Measurements from ENCODE around the gene GAD2.

Gene GAD2

GRCh38 chr10:26216585-26217395, at the start of gene GAD2:
TSS of gene GAD2 (plus strand) at chr10:26216774. CDS start at chr10:26216810, 36 bp downstream.
- TF ChIP-seq GLIS3 (CRISPR knock-in tag; IDR thresholded peaks at IDR 0.05) = no peak
- TF ChIP-seq ZNF70 (CRISPR knock-in tag; IDR thresholded peaks at IDR 0.05) = no peak
- TF ChIP-seq TOX (CRISPR knock-in tag; IDR thresholded peaks at IDR 0.05; ENCODE audit: borderline replicate concordance) = no peak
- no peak for TF ChIP-seq ZFP3 (CRISPR knock-in tag; IDR thresholded peaks at IDR 0.05)
- TF ChIP-seq SNAI2 (CRISPR knock-in tag; IDR thresholded peaks at IDR 0.05) = no peak
- TF ChIP-seq ARNTL (CRISPR knock-in tag; IDR thresholded peaks at IDR 0.05; ENCODE audit: borderline replicate concordance, low read depth) = no peak
- TF ChIP-seq ZC3H10 (CRISPR knock-in tag; IDR thresholded peaks at IDR 0.05) = no peak
- TF ChIP-seq ZFP30 (CRISPR knock-in tag; IDR thresholded peaks at IDR 0.05) = no peak
- no peak for TF ChIP-seq RARB (CRISPR knock-in tag; IDR thresholded peaks at IDR 0.05)
- TF ChIP-seq BACH2 (CRISPR knock-in tag; IDR thresholded peaks at IDR 0.05; ENCODE audit: borderline replicate concordance) = no peak
- TF ChIP-seq TSHZ2 (CRISPR knock-in tag; IDR thresholded peaks at IDR 0.05) = no peak
- TF ChIP-seq ESRRG (CRISPR knock-in tag; IDR thresholded peaks at IDR 0.05) = no peak
- TF ChIP-seq ZNF8 (CRISPR knock-in tag; IDR thresholded peaks at IDR 0.05) = no peak
- no peak for TF ChIP-seq TCF4 (CRISPR knock-in tag; IDR thresholded peaks at IDR 0.05; ENCODE audit: borderline replicate concordance)
- no peak for TF ChIP-seq ISL1 (CRISPR knock-in tag; IDR thresholded peaks at IDR 0.05)
- TF ChIP-seq PPARA (CRISPR knock-in tag; IDR thresholded peaks at IDR 0.05; ENCODE audit: borderline replicate concordance) = no peak
- TF ChIP-seq CSDC2 (CRISPR knock-in tag; IDR thresholded peaks at IDR 0.05) = no peak
- TF ChIP-seq, protein P1, sequence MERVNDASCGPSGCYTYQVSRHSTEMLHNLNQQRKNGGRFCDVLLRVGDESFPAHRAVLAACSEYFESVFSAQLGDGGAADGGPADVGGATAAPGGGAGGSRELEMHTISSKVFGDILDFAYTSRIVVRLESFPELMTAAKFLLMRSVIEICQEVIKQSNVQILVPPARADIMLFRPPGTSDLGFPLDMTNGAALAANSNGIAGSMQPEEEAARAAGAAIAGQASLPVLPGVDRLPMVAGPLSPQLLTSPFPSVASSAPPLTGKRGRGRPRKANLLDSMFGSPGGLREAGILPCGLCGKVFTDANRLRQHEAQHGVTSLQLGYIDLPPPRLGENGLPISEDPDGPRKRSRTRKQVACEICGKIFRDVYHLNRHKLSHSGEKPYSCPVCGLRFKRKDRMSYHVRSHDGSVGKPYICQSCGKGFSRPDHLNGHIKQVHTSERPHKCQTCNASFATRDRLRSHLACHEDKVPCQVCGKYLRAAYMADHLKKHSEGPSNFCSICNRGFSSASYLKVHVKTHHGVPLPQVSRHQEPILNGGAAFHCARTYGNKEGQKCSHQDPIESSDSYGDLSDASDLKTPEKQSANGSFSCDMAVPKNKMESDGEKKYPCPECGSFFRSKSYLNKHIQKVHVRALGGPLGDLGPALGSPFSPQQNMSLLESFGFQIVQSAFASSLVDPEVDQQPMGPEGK (CRISPR knock-in tag; IDR thresholded peaks at IDR 0.05; ENCODE audit: borderline replicate concordance) = no peak
- ATAC-seq = no peak; the same call in 2 of the 3 replicates

GRCh38 chr10:26169466-26169865, 47.1 kb upstream of the GAD2 start:
- ATAC-seq = no peak
- no peak for TF ChIP-seq ISL1 (CRISPR knock-in tag; IDR thresholded peaks at IDR 0.05)
- no peak for TF ChIP-seq TSHZ2 (CRISPR knock-in tag; IDR thresholded peaks at IDR 0.05)
- TF ChIP-seq, protein P2, sequence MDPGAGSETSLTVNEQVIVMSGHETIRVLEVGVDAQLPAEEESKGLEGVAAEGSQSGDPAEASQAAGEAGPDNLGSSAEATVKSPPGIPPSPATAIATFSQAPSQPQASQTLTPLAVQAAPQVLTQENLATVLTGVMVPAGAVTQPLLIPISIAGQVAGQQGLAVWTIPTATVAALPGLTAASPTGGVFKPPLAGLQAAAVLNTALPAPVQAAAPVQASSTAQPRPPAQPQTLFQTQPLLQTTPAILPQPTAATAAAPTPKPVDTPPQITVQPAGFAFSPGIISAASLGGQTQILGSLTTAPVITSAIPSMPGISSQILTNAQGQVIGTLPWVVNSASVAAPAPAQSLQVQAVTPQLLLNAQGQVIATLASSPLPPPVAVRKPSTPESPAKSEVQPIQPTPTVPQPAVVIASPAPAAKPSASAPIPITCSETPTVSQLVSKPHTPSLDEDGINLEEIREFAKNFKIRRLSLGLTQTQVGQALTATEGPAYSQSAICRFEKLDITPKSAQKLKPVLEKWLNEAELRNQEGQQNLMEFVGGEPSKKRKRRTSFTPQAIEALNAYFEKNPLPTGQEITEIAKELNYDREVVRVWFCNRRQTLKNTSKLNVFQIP (CRISPR knock-in tag; IDR thresholded peaks at IDR 0.05; ENCODE audit: borderline replicate concordance, low read depth) = no peak
- TF ChIP-seq ZFP30 (CRISPR knock-in tag; IDR thresholded peaks at IDR 0.05) = no peak
- TF ChIP-seq ZFP3 (CRISPR knock-in tag; IDR thresholded peaks at IDR 0.05) = no peak
- TF ChIP-seq ESRRG (CRISPR knock-in tag; IDR thresholded peaks at IDR 0.05) = no peak
- TF ChIP-seq OSR1 (CRISPR knock-in tag; IDR thresholded peaks at IDR 0.05) = no peak

DNA sequence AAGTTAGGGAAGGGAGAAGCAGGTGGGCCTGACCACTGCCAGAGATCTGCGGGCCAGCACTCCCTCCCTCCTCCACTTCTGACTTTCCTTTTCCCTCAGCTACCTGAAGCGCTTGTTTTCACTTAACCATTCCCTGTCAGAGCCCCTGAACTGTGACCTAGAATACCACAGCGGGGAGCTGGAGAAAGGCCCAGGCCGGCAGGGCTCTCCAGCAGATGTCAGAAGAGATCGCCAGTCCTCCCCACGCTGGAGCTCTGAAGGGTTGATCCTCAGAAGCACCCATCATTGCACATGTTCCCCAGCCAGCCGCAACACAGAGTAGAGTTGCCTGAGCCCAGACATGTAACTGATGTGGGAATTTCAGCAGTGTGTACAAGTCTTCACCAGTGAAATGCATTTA, 44.4 kb upstream of the GAD2 start:
- ATAC-seq = no peak
- TF ChIP-seq ISL1 (CRISPR knock-in tag; IDR thresholded peaks at IDR 0.05) (no peak), ZNF565 (CRISPR knock-in tag; conservative IDR thresholded peaks at IDR 0.05; ENCODE audit: low read depth) (no peak), TSHZ2 (CRISPR knock-in tag; IDR thresholded peaks at IDR 0.05) (no peak), PPARA (CRISPR knock-in tag; IDR thresholded peaks at IDR 0.05; ENCODE audit: borderline replicate concordance) (no peak)

All from SK-N-SH treated with all-trans-retinoic acid at 6 μM for 48 hours (cell line).